Aorta (tissue), 5 donors: ENCODE data around the gene TPSD1. TPM values are rescaled to one million over a fixed set of nuclear protein-coding genes. Genes with fewer than 3 reads are reported as not detected.

Experiments used
- ATAC-seq: fragments of 200-7000 bp; cut with Tn5 transposase; one replicate; pipeline ENCODE4 v1.9.1; 2022; ENCODE audit warnings: moderate library complexity; ENCODE audit not compliant: low FRiP score
- DNase-seq, 2 donors: peaks; one replicate each; pipeline ENCODE4 v3.0.0-alpha.2; 2020
- H3K27ac ChIP-seq, 2 donors: one replicate each; pipeline ENCODE4 v1.5.1; 2013; ENCODE audit warnings: low read length in 2 of 2, mild to moderate bottlenecking in 2 of 2, moderate library complexity in 2 of 2, control low read depth in 1 of 2, inconsistent platforms in 1 of 2, low read depth in 1 of 2
- H3K27me3 ChIP-seq, 2 donors: one replicate each; pipeline ENCODE4 v1.6.1; 2013; ENCODE audit warnings: control low read depth in 1 of 2, low read length in 1 of 2, mild to moderate bottlenecking in 1 of 2, moderate library complexity in 1 of 2; ENCODE audit not compliant: insufficient read depth in 2 of 2, control insufficient read depth in 1 of 2
- H3K36me3 ChIP-seq, 2 donors: one replicate each; pipeline ENCODE4 v1.6.1; 2013; ENCODE audit warnings: control low read depth in 1 of 2, low read length in 1 of 2, mild to moderate bottlenecking in 1 of 2; ENCODE audit not compliant: insufficient read depth in 2 of 2, control insufficient read depth in 1 of 2
- H3K4me1 ChIP-seq, 2 donors: one replicate each; pipeline ENCODE4 v1.6.1; 2013; ENCODE audit warnings: low read length in 2 of 2, control low read depth in 1 of 2, mild to moderate bottlenecking in 1 of 2, moderate library complexity in 1 of 2; ENCODE audit not compliant: insufficient read depth in 2 of 2, control insufficient read depth in 1 of 2
- H3K4me3 ChIP-seq, 2 donors: one replicate each; pipeline ENCODE4 v1.5.1; 2013; ENCODE audit warnings: low read length in 2 of 2, control low read depth in 1 of 2, mild to moderate bottlenecking in 1 of 2
- H3K9me3 ChIP-seq: one replicate; pipeline ENCODE4 v1.6.1; 2013; ENCODE audit warnings: mild to moderate bottlenecking, low read length; ENCODE audit not compliant: control insufficient read depth
- WGBS, 2 donors: extraction: QIAGEN DNeasy Blood & Tissue Kit; methylation state at CpG; one replicate each; pipeline ENCODE4 v1.1.7; 2013; 5-methylcytosine and 5-hydroxymethylcytosine counted together
- intact Hi-C, 2 donors: fragments of 100-400 bp; cut with DNase I; formaldehyde crosslinking; loops; one replicate each; pipeline versions ENCODE4 v1.14.2 to v1.15.0; 2022
- polyA plus RNA-seq, 2 donors: library from polyadenylated mRNA; stranded (reverse); fragments of 200-250 nt; gene quantifications; one replicate each; pipeline ENCODE4 v1.2.3, GENCODE V29; 2013
- total RNA-seq, 2 donors: library from RNA; stranded (reverse); fragmentation: NEBNext Ultra II Directional; extraction: Animal tissue kit (Norgen Biotek cat#: 25700); gene quantifications; one replicate each; pipeline ENCODE4 v1.2.1, GENCODE V29; 2021
- donor health status: healthy with polysubstance abuse.
- donor health status: Bipolar disorder and iron deficiency.
- donor health status: DM: no; HTN: no; CAD: no.
- donor health status: DM: no; HTN: no; CAD: no.
- donor health status: DM: yes; HTN: yes; CAD: no.

The TPSD1 gene
- total and polyA plus RNA-seq, 4 donors, result 0.38 TPM; not detected in 3

GRCh38 chr16:1300664-1301476, 45.0 kb downstream of the TPSD1 start:
- Histone ChIP-seq H3K36me3 (no peaks in the 10 kb centered on the region), H3K9me3 (no peaks in the 10 kb centered on the region), H3K4me3 (no peak overlapping the region), H3K27ac (no peak overlapping the region), H3K27me3 (no peaks in the 10 kb centered on the region), H3K4me1 (no peaks in the 10 kb centered on the region)
- DNase-seq (peak; percentile 80 to 88), ATAC-seq (peak; percentile 67)
- intact Hi-C loops, result loop anchor here in 1 of 2 donors (10.0 kb wide), 1 partner anchor 114 kb away; the partner anchor contains the start of gene UNKL
- 9 to 10% methylated on average over 30 to 42 of the region's 42 CpGs for WGBS, 2 donors

DNA sequence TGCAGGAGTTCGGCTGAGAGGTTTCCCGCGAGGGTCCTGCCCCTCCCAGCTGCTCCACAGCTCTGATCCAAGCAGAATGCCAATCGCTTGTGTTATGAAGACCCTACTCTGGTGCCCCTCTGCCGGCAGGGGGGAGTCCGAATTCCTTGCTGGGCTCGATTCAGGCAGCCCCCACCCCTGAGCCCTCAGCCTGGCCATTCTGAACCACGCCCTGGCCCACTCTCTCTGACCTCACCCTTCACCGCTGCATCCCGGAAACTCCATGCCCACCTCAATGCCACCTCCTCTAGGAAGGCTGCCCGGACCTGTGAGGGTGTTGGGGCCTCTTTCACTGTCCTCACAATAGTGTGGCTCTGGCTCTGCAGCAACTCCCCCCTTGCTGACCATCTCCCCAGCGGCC, 45.7 kb downstream of the TPSD1 start:
- no peak overlapping the region for H3K27ac ChIP-seq
- no peak for DNase-seq
- no peak overlapping the region for H3K4me3 ChIP-seq
- H3K4me1 ChIP-seq, result no peaks in the 10 kb centered on the region
- WGBS, 2 donors, result 78 to 81% methylated on average over 12 of the region's 12 CpGs
- intact Hi-C loops, result loop anchor here in 1 of 2 donors (10.0 kb wide), 1 partner anchor 113 kb away; the partner anchor contains the start of gene UNKL
- H3K9me3 ChIP-seq, result no peaks in the 10 kb centered on the region
- ATAC-seq, result no peak
- no peaks in the 10 kb centered on the region for H3K36me3 ChIP-seq
- no peaks in the 10 kb centered on the region for H3K27me3 ChIP-seq

DNA sequence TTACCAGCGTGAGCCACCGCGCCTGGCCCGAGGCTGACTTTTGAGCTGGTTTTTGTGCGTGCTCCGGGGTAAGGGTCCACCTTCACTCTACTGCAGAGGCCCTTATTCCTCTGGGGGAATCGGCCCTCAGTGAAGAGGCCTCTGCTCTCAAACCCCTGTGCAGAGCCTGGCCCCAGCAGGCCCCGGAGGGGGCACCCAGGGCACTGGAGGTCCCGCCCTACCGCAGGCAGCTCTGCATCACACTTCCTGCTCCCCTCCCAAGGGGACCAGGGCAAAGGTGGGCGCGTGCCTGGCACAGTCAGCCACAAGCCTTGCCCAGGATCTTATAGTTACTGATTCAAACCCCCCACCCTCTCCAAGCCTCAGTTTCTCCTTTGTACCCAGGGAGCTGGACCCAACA, 50.0 kb downstream of the TPSD1 start:
- Histone ChIP-seq H3K4me3 (no peak overlapping the region), H3K36me3 (no peaks in the 10 kb centered on the region), H3K4me1 (peaks cover 0 to 2% of the 10 kb centered on the region in 2 donors), H3K27ac (no peak overlapping the region), H3K27me3 (no peaks in the 10 kb centered on the region), H3K9me3 (no peaks in the 10 kb centered on the region)
- whole genome bisulfite sequencing, 2 donors, result 71 to 73% methylated on average over 12 of the region's 12 CpGs
- ATAC-seq (no peak), DNase-seq (no peak)
- intact Hi-C loops, result loop anchor here (5.0 to 10.0 kb wide), 2 partner anchors 109 to 476 kb away; partner anchors contain the start of genes NUBP2 (in 1 of the 2), SPSB3 (in 1 of the 2) and UNKL (in 1 of the 2)

- 57 to 63% methylated on average over 4 of the region's 4 CpGs for WGBS, 2 donors
Measured at GRCh38 chr16:1306334-1306733, 50.5 kb downstream of the TPSD1 start.

GRCh38 chr16:1308036-1308976, 52.4 kb downstream of the TPSD1 start:
- Histone ChIP-seq H3K4me1 (peaks cover 0 to 2% of the 10 kb centered on the region in 2 donors), H3K36me3 (no peaks in the 10 kb centered on the region), H3K27me3 (no peaks in the 10 kb centered on the region), H3K27ac (no peak overlapping the region), H3K4me3 (peak overlapping the region; percentile 41 to 81), H3K9me3 (no peaks in the 10 kb centered on the region)
- ATAC-seq (peak; percentile 32), DNase-seq (no peak)
- WGBS, 2 donors, result 4 to 13% methylated on average over 12 to 42 of the region's 43 CpGs
- intact Hi-C loops, result loop anchor here (5.0 to 10.0 kb wide), 2 partner anchors 106 to 474 kb away; partner anchors contain the start of genes NUBP2 (in 1 of the 2), SPSB3 (in 1 of the 2) and UNKL (in 1 of the 2)

More at GRCh38 chr16:1306334-1306733, 50.5 kb downstream of the TPSD1 start:
- DNase-seq (no peak), ATAC-seq (no peak)
- H3K4me3 ChIP-seq, result no peak overlapping the region
- no peaks in the 10 kb centered on the region for H3K36me3 ChIP-seq
- no peak overlapping the region for H3K27ac ChIP-seq
- intact Hi-C loops, result loop anchor here (5.0 to 10.0 kb wide), 2 partner anchors 108 to 476 kb away; partner anchors contain the start of genes NUBP2 (in 1 of the 2), SPSB3 (in 1 of the 2) and UNKL (in 1 of the 2)
- H3K4me1 ChIP-seq, result peaks cover 0 to 2% of the 10 kb centered on the region in 2 donors
- H3K9me3 ChIP-seq, result no peaks in the 10 kb centered on the region
- H3K27me3 ChIP-seq, result no peaks in the 10 kb centered on the region

Other genes with a start within 250 kb of the TPSD1 start
- under 1 TPM in 1 of 2 donors, not detected in 1; 0.26 TPM for gene SSTR5, start 183.3 kb upstream of the TPSD1 start, total RNA-seq
- gene SSTR5, start 183.3 kb upstream of the TPSD1 start, polyA plus RNA-seq, result under 1 TPM; 0.49 to 0.75 TPM
- 1 to 10 TPM in 1 of 2 donors, not detected in 1; 1.4 TPM for gene C1QTNF8, start 159.8 kb upstream of the TPSD1 start, total RNA-seq
- 1 to 10 TPM in 1 of 2 donors, not detected in 1; 1.2 TPM for gene C1QTNF8, start 159.8 kb upstream of the TPSD1 start, polyA plus RNA-seq
- 10 to 100 TPM in 1 of 2 donors, 1 to 10 TPM in 1; 8.9 to 17.8 TPM for gene CACNA1H, start 103.0 kb upstream of the TPSD1 start, total RNA-seq
- gene CACNA1H, start 103.0 kb upstream of the TPSD1 start, polyA plus RNA-seq, result 10 to 100 TPM in 1 of 2 donors, 1 to 10 TPM in 1; 1.3 to 10.7 TPM
- under 1 TPM in 1 of 2 donors, not detected in 1; 0.81 TPM for gene TPSG1, start 30.8 kb upstream of the TPSD1 start, total RNA-seq
- gene TPSG1, start 30.8 kb upstream of the TPSD1 start, polyA plus RNA-seq, result 1 to 10 TPM in 1 of 2 donors, not detected in 1; 4.6 TPM
- 10 to 100 TPM; 17.0 to 51.0 TPM for gene TPSB2, start 25.9 kb upstream of the TPSD1 start, total RNA-seq
- gene TPSB2, start 25.9 kb upstream of the TPSD1 start, polyA plus RNA-seq, result 10 to 100 TPM in 1 of 2 donors, 1 to 10 TPM in 1; 4.9 to 10.8 TPM
- 10 to 100 TPM; 12.2 to 38.0 TPM for gene TPSAB1, start 15.4 kb upstream of the TPSD1 start, total RNA-seq
- gene TPSAB1, start 15.4 kb upstream of the TPSD1 start, polyA plus RNA-seq, result 1 to 10 TPM; 3.0 to 3.8 TPM
- 10 to 100 TPM; 81.7 to 86.7 TPM for gene UBE2I, start 53.6 kb downstream of the TPSD1 start, total RNA-seq
- 10 to 100 TPM; 35.7 to 63.1 TPM for gene UBE2I, start 53.6 kb downstream of the TPSD1 start, polyA plus RNA-seq
- 1 to 10 TPM; 1.2 to 3.1 TPM for gene BAIAP3, start 77.6 kb downstream of the TPSD1 start, total RNA-seq
- gene BAIAP3, start 77.6 kb downstream of the TPSD1 start, polyA plus RNA-seq, result 1 to 10 TPM; 1.1 to 2.6 TPM
- gene TSR3, start 95.8 kb downstream of the TPSD1 start, total RNA-seq, result 10 to 100 TPM; 32.1 to 37.5 TPM
- gene TSR3, start 95.8 kb downstream of the TPSD1 start, polyA plus RNA-seq, result 10 to 100 TPM; 68.4 to 88.0 TPM
- gene GNPTG, start 95.9 kb downstream of the TPSD1 start, total RNA-seq, result 10 to 100 TPM; 45.3 to 55.1 TPM
- gene GNPTG, start 95.9 kb downstream of the TPSD1 start, polyA plus RNA-seq, result 10 to 100 TPM; 33.7 to 74.1 TPM
- 10 to 100 TPM; 21.2 to 34.6 TPM for gene UNKL, start 158.6 kb downstream of the TPSD1 start, total RNA-seq
- gene UNKL, start 158.6 kb downstream of the TPSD1 start, polyA plus RNA-seq, result 10 to 100 TPM in 1 of 2 donors, 1 to 10 TPM in 1; 8.8 to 23.9 TPM
- 1 to 10 TPM; 5.7 to 8.3 TPM for gene UQCC4, start 164.7 kb downstream of the TPSD1 start, total RNA-seq
- gene UQCC4, start 164.7 kb downstream of the TPSD1 start, polyA plus RNA-seq, result 10 to 100 TPM; 13.3 to 20.0 TPM
- not detected for gene PERCC1, start 175.0 kb downstream of the TPSD1 start, total RNA-seq
- not detected for gene PERCC1, start 175.0 kb downstream of the TPSD1 start, polyA plus RNA-seq
- gene CCDC154, start 188.5 kb downstream of the TPSD1 start, total RNA-seq, result 1 to 10 TPM; 1.8 to 2.0 TPM
- gene CCDC154, start 188.5 kb downstream of the TPSD1 start, polyA plus RNA-seq, result 1 to 10 TPM; 3.8 to 9.6 TPM
- 10 to 100 TPM; 44.8 to 89.1 TPM for gene CLCN7, start 219.0 kb downstream of the TPSD1 start, total RNA-seq
- gene CLCN7, start 219.0 kb downstream of the TPSD1 start, polyA plus RNA-seq, result 10 to 100 TPM; 14.5 to 90.9 TPM
- gene PTX4, start 232.9 kb downstream of the TPSD1 start, total RNA-seq, result under 1 TPM; 0.26 to 0.33 TPM
- not detected for gene PTX4, start 232.9 kb downstream of the TPSD1 start, polyA plus RNA-seq
- 10 to 100 TPM; 25.6 to 28.2 TPM for gene TELO2, start 237.3 kb downstream of the TPSD1 start, total RNA-seq
- gene TELO2, start 237.3 kb downstream of the TPSD1 start, polyA plus RNA-seq, result 10 to 100 TPM in 1 of 2 donors, 1 to 10 TPM in 1; 8.8 to 52.7 TPM